Endothelial cell of umbilical vein (primary cell): ENCODE measurements around the gene PRDM16. TPM values are rescaled to one million over a fixed set of nuclear protein-coding genes. Genes with fewer than 3 reads are reported as not detected.

Source experiments
- BruUV-seq: library from RNA; stranded (reverse); fragments of 400-500 nt; replicated peaks from 2 replicates; lab custom pipeline; 2021; lab: Mats Ljungman, UMichigan
- CTCF ChIA-PET: fragments of 300-600, 350-600 bp; sonication (Branson Sonifier 250); formaldehyde crosslinking; loops from one replicate; lab custom pipeline; 2021; ENCODE audit warnings: antibody characterized with exemption, inconsistent platforms; lab: Charles Lee
- POLR2A ChIA-PET: fragments of 300-600, 350-600 bp; sonication (Branson Sonifier 250); formaldehyde crosslinking; loops from one replicate; lab custom pipeline; 2021; ENCODE audit warnings: antibody characterized with exemption, inconsistent platforms; lab: Charles Lee
- DNase-seq: peaks from one replicate; pipeline ENCODE4 v3.0.0-alpha.2; 2011; ENCODE audit warnings: low read depth, low spot score
- FAIRE-seq: peaks from 2 replicates; lab custom pipeline; 2011; peaks lifted over from hg19 to GRCh38; lab: Jason Lieb, UNC
- H2AFZ ChIP-seq: 2 replicates; pipeline ENCODE4 v1.6.0; 2012; ENCODE audit warnings: low read depth, low read length, control low read depth, inconsistent platforms
- H3K27ac ChIP-seq: 2 replicates; pipeline ENCODE4 v1.5.1; 2011; ENCODE audit warnings: low read depth, mild to moderate bottlenecking, control low read depth, low read length, moderate library complexity; ENCODE audit not compliant: insufficient read depth
- H3K27me3 ChIP-seq, 2 experiments: 2 replicates each; pipeline versions ENCODE4 v1.6.0 to v1.6.1; 2011; ENCODE audit warnings: low read length in 2 of 2, mixed read lengths in 1 of 2; ENCODE audit not compliant: control insufficient read depth in 2 of 2, insufficient read depth in 2 of 2
- H3K36me3 ChIP-seq, 2 experiments: 2 replicates in 1 of 2; 3 replicates in 1 of 2; pipeline ENCODE4 v1.5.1; 2011; ENCODE audit warnings: low read length in 2 of 2, mild to moderate bottlenecking in 1 of 2, moderate library complexity in 1 of 2; ENCODE audit not compliant: control insufficient read depth in 2 of 2, insufficient read depth in 2 of 2; ENCODE audit errors: extremely low read depth in 1 of 2
- H3K4me1 ChIP-seq: 3 replicates; pipeline ENCODE4 v1.5.1; 2011; ENCODE audit warnings: mild to moderate bottlenecking, low read length; ENCODE audit not compliant: control insufficient read depth, insufficient read depth; ENCODE audit errors: extremely low read depth
- H3K4me2 ChIP-seq: 2 replicates; pipeline ENCODE4 v1.6.1; 2011; ENCODE audit warnings: low read length, control low read depth, mixed read lengths; ENCODE audit not compliant: insufficient read depth
- H3K4me3 ChIP-seq, 3 experiments: fragments of 200-600 bp in 1 of 3; sonication (generic), shearing (Covaris generic) in 1 of 3; replicated peaks in 1 of 3; 2 replicates each; pipeline ENCODE4 v1.5.1; 2011 to 2016; ENCODE audit warnings: control low read depth in 3 of 3, low read length in 3 of 3, mild to moderate bottlenecking in 2 of 3, inconsistent platforms in 1 of 3, low read depth in 1 of 3, moderate library complexity in 1 of 3; ENCODE audit not compliant: insufficient read depth in 1 of 3
- H3K79me2 ChIP-seq: 2 replicates; pipeline ENCODE4 v1.6.0; 2012; ENCODE audit warnings: low read length, inconsistent platforms; ENCODE audit not compliant: control insufficient read depth, insufficient read depth
- H3K9ac ChIP-seq: replicated peaks from 2 replicates; pipeline ENCODE3; 2011; ENCODE audit warnings: low read length, control low read depth; ENCODE audit not compliant: insufficient read depth; ENCODE audit errors: extremely low read depth
- H3K9me1 ChIP-seq: replicated peaks from 3 replicates; pipeline ENCODE4 v1.6.0; 2011; ENCODE audit warnings: mild to moderate bottlenecking, low read length; ENCODE audit not compliant: control insufficient read depth, insufficient read depth; ENCODE audit errors: extremely low read depth
- H3K9me3 ChIP-seq: replicated peaks from 2 replicates; pipeline ENCODE4 v1.5.1; 2012; ENCODE audit warnings: low read length, inconsistent platforms; ENCODE audit not compliant: control insufficient read depth, insufficient read depth
- H4K20me1 ChIP-seq: replicated peaks from 2 replicates; pipeline ENCODE3; 2011; ENCODE audit warnings: mild to moderate bottlenecking, low read length; ENCODE audit not compliant: control insufficient read depth, insufficient read depth; ENCODE audit errors: extremely low read depth
- CTCF ChIP-seq, 2 donors: IDR thresholded peaks; 1 replicate in 1 of 2; 2 replicates in 1 of 2; pipeline ENCODE4 v1.5.1; 2011; ENCODE audit warnings: low read length in 2 of 2, mild to moderate bottlenecking in 2 of 2, moderate library complexity in 2 of 2, control low read depth in 1 of 2, inconsistent platforms in 1 of 2, low read depth in 1 of 2; ENCODE audit not compliant: insufficient read depth in 1 of 2; ENCODE audit errors: extremely low read depth in 1 of 2
- EZH2 ChIP-seq: IDR thresholded peaks from 2 replicates; pipeline ENCODE4 v1.6.1; 2012; ENCODE audit warnings: borderline replicate concordance, low read depth, mild to moderate bottlenecking, moderate library complexity, low read length, inconsistent platforms; ENCODE audit not compliant: severe bottlenecking
- FOS ChIP-seq: IDR thresholded peaks from 2 replicates; pipeline ENCODE4 v1.6.1; 2011; ENCODE audit warnings: mild to moderate bottlenecking, low read length, moderate library complexity, borderline replicate concordance; ENCODE audit not compliant: insufficient read depth
- GATA2 ChIP-seq: IDR thresholded peaks from 2 replicates; pipeline ENCODE4 v1.7.0; 2011; ENCODE audit warnings: low read depth, mild to moderate bottlenecking, moderate library complexity, mixed read lengths, low read length; ENCODE audit not compliant: insufficient read length, insufficient read depth
- JUN ChIP-seq: IDR thresholded peaks from 2 replicates; pipeline ENCODE4 v1.6.1; 2011; ENCODE audit warnings: borderline replicate concordance, low read depth; ENCODE audit not compliant: insufficient read length, insufficient read depth
- MAX ChIP-seq: IDR thresholded peaks from 2 replicates; pipeline ENCODE4 v1.6.1; 2011; ENCODE audit not compliant: insufficient read depth, insufficient read length
- MYC ChIP-seq: IDR thresholded peaks from one replicate; pipeline ENCODE4 v1.6.1; 2011; ENCODE audit warnings: mild to moderate bottlenecking, low read depth, low read length
- POLR2A ChIP-seq: IDR thresholded peaks from 2 replicates; pipeline ENCODE4 v1.6.1; 2012; ENCODE audit warnings: low read depth, mild to moderate bottlenecking, control low read depth, low read length
- POLR2AphosphoS5 ChIP-seq: IDR thresholded peaks from 2 replicates; pipeline ENCODE4 v1.6.1; 2012; ENCODE audit warnings: low read depth, mild to moderate bottlenecking, control low read depth, low read length, moderate library complexity; ENCODE audit not compliant: insufficient read depth
- dilution Hi-C: fragments of 300-500 bp; cut with MboI; formaldehyde crosslinking; loops from one replicate; pipeline ENCODE4 v1.15.0; 2019; ENCODE audit warnings: low sequenced_read_pairs; ENCODE audit not compliant: extremely low pct_ligation_motif_present
- intact Hi-C: fragments of 100-400 bp; cut with micrococcal nuclease; formaldehyde crosslinking; loops from one replicate; pipeline ENCODE4 v1.10.0; 2022
- polyA plus RNA-seq, 4 experiments: library from polyadenylated mRNA; depleted of rRNA in 3 of 4; stranded (reverse) in 3 of 4; unstranded in 1 of 4; fragments of >200 nt; gene quantifications; 2 replicates each; pipeline versions ENCODE4 v1.2.1 to v1.2.3, GENCODE V29; 2011 to 2012; ENCODE audit warnings: missing spikeins in 1 of 4
- total RNA-seq: library from RNA; stranded (reverse); gene quantifications from 2 replicates; pipeline ENCODE4 v1.2.3, GENCODE V29; 2021

PRDM16 gene
- total and polyA plus RNA-seq, 2 donors (not counting 3 experiments of a cell fraction or from before 2014, with no cell fraction given), result not detected

GRCh38 chr1:3139871-3140361, 70.9 kb downstream of the PRDM16 start:
- no peak overlapping the region for H3K4me2 ChIP-seq
- H3K36me3 ChIP-seq, result no peaks in the 10 kb centered on the region
- DNase-seq, result no peak
- no peaks in the 10 kb centered on the region for H3K9me1 ChIP-seq
- H3K27me3 ChIP-seq, result no peaks in the 10 kb centered on the region
- no peak overlapping the region for H2AFZ ChIP-seq
- FAIRE-seq, result no peak
- H3K9ac ChIP-seq, result no peak overlapping the region
- no peaks in the 10 kb centered on the region for H3K9me3 ChIP-seq
- no peaks in the 10 kb centered on the region for H4K20me1 ChIP-seq
- H3K27ac ChIP-seq, result no peak overlapping the region
- H3K4me3 ChIP-seq, result no peak overlapping the region
- H3K79me2 ChIP-seq, result no peaks in the 10 kb centered on the region
- dilution Hi-C loops (no loop called here), intact Hi-C loops (no loop called here)
- no peaks in the 10 kb centered on the region for H3K4me1 ChIP-seq
- no TSS peak for BruUV-seq
- TF ChIP-seq GATA2, result no peak
- no peak for TF ChIP-seq POLR2A
- no peak for TF ChIP-seq FOS
- no peak for TF ChIP-seq POLR2AphosphoS5
- no peak for TF ChIP-seq MAX
- no peak for TF ChIP-seq EZH2
- TF ChIP-seq CTCF (IDR thresholded peaks at IDR 0.05; ENCODE audit: extremely low read depth in 1 of 2, insufficient read depth in 1 of 2, low read depth in 1 of 2, low read length in 2 of 2), result no peak
- no peak for TF ChIP-seq MYC
- TF ChIP-seq JUN, result no peak
- ChIA-PET CTCF (no interaction called here), POLR2A (no interaction called here)
